Activated naive CD8-positive, alpha-beta T cell treated with anti-CD3 and anti-CD28 coated beads, Interleukin-2, amount 10 ng/mL, durations not matched to agents 7 days and 5 days (primary cell): ENCODE results near the gene TPO. TPM values are rescaled to one million over a fixed set of nuclear protein-coding genes. Genes with fewer than 3 reads are reported as not detected.
"Not testable (repeated sequence)": the region's sequence is repeated elsewhere in the genome, so short reads cannot be mapped to it uniquely, and the experiment has no call there.

Source experiments
- ATAC-seq: fragments of 150-1000 bp; cut with Tn5 transposase; one replicate; pipeline ENCODE4 v1.10.0; 2021; ENCODE audit warnings: low read depth, moderate library complexity
- POLR2A ChIA-PET: fragments of 350-600 bp; sonication (Branson Sonifier 250); formaldehyde crosslinking; loops from one replicate; lab custom pipeline; 2021; ENCODE audit warnings: antibody characterized with exemption; lab: Charles Lee
- DNase-seq: peaks from one replicate; pipeline ENCODE4 v3.0.0; 2021
- H3K27ac Mint-ChIP-seq: one replicate; pipeline ENCODE4 v1.8.0; 2022; ENCODE audit warnings: mild to moderate bottlenecking, mixed read lengths
- H3K27me3 Mint-ChIP-seq: one replicate; pipeline ENCODE4 v1.8.0; 2022; ENCODE audit warnings: mild to moderate bottlenecking, moderate library complexity, mixed read lengths
- H3K36me3 Mint-ChIP-seq: one replicate; pipeline ENCODE4 v1.8.0; 2021; ENCODE audit warnings: mild to moderate bottlenecking, mixed read lengths
- H3K4me1 Mint-ChIP-seq: one replicate; pipeline ENCODE4 v1.8.0; 2021; ENCODE audit warnings: mixed read lengths
- H3K4me3 Mint-ChIP-seq: one replicate; pipeline ENCODE4 v1.8.0; 2022; ENCODE audit warnings: mild to moderate bottlenecking, moderate library complexity, mixed read lengths
- H3K9me3 Mint-ChIP-seq: one replicate; pipeline ENCODE4 v1.8.0; 2021; ENCODE audit warnings: mixed read lengths
- total RNA-seq, 2 experiments: library from RNA; stranded (reverse); gene quantifications; one replicate each; pipeline ENCODE4 v1.2.3, GENCODE V29; 2021

Gene TPO
- total RNA-seq, 2 experiments from 2014 or later = not detected

DNA sequence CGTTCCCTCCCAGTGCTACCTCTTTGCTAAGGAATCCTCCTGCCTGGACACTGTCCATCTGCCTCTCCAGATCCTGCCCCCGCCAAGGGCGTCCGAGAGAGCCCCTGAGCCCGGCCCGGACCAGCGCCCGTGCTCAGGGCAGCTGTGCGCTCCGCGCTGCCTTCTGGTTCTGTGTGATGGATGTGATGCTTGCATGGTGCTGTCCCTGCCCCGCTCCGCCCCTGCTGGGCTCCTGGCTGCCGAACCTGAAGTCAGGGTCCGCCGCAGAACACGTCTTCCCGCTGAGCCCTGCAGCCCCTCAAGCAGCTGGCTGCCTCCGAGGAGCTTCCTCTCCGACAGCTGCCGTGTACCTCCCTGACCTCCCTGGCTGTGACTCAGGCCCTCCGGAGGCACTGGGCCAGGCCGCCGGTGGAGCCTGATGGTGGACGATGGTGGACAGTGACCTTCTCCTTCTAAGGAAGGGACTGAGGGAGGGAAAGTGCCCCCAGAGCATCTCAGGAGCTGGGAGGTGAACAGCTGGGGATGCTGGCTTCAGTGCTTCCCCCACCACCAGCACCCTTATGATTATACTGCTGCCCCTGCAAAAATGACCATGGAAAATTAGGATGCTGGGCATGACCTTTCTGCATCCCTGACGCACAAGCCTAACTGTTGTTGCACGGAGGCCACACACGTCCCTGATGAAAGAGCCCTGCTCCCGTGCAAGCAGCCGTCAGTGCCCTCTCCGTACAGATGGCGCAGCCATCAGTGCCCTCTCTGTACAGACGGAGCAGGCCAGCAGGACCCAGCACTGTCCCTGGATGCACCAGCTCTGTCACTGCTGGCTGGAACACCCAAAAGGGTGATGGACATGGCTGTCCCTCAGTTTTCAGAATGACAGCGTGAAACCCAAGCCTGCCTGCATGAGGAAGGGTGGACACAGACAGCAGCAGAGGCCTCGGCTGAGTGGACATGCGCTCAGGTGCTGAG, 99.3 kb downstream of the TPO start:
- Mint-ChIP-seq H3K27me3 (peaks cover 6% of the 10 kb centered on the region), H3K4me3 (no peak overlapping the region), H3K9me3 (no peaks in the 10 kb centered on the region), H3K36me3 (peaks cover 2% of the 10 kb centered on the region), H3K4me1 (peaks cover 20% of the 10 kb centered on the region), H3K27ac (no peak overlapping the region)
- DNase-seq (no peak), ATAC-seq (no peak)
- POLR2A ChIA-PET = no interaction called here

- no peak for DNase-seq
- POLR2A ChIA-PET = no interaction called here
- peaks cover 2% of the 10 kb centered on the region for H3K27me3 Mint-ChIP-seq
- no peak overlapping the region for H3K4me3 Mint-ChIP-seq
- H3K9me3 Mint-ChIP-seq = no peaks in the 10 kb centered on the region
- peaks cover 26% of the 10 kb centered on the region for H3K4me1 Mint-ChIP-seq
- H3K36me3 Mint-ChIP-seq = no peaks in the 10 kb centered on the region
- ATAC-seq = no peak
- no peak overlapping the region for H3K27ac Mint-ChIP-seq
Observed at GRCh38 chr2:1514391-1515072, 101.3 kb downstream of the TPO start.

DNA sequence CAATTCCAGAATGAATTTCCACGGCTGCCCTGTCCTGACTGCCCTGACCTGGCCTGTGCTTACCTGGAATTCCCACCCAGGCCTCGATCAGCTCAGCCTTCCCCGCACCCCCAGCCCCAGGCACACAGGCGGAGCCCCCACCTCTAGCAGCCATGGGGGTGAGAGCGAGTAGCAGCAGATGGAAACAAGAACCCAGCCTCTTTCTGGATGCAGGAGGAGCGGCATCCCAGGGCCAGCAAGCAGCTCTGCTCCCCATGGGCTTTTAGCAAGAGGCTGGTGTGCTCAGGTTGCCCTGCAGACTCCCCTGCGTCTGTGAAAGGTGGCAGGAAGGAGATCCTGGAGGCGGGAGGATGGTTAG, 101.8 kb downstream of the TPO start:
- Mint-ChIP-seq H3K4me3 (no peak overlapping the region), H3K9me3 (no peaks in the 10 kb centered on the region), H3K4me1 (peaks cover 21% of the 10 kb centered on the region), H3K27me3 (peaks cover 2% of the 10 kb centered on the region), H3K36me3 (no peaks in the 10 kb centered on the region), H3K27ac (no peak overlapping the region)
- POLR2A ChIA-PET = no interaction called here
- DNase-seq (no peak), ATAC-seq (no peak)

GRCh38 chr2:1515986-1516797, 102.9 kb downstream of the TPO start:
- H3K36me3 Mint-ChIP-seq = no peaks in the 10 kb centered on the region
- H3K27ac Mint-ChIP-seq = no peak overlapping the region
- ATAC-seq (no peak), DNase-seq (no peak)
- no peak overlapping the region for H3K4me3 Mint-ChIP-seq
- POLR2A ChIA-PET = no interaction called here
- H3K27me3 Mint-ChIP-seq = peaks cover 2% of the 10 kb centered on the region
- H3K4me1 Mint-ChIP-seq = peaks cover 15% of the 10 kb centered on the region
- no peaks in the 10 kb centered on the region for H3K9me3 Mint-ChIP-seq

DNA sequence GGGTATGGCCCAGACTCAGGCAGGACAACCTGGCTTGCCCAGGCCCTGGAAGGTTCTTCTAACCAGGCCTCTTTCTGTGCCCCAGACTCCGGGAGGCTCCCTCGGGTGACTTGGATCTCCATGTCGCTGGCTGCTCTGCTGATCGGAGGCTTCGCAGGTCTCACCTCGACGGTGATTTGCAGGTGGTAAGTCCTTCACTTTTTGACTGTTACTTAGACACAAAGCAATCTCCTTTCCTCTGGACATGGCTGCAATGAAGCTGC, 103.5 kb downstream of the TPO start:
- Mint-ChIP-seq H3K4me3 (no peak overlapping the region), H3K27me3 (no peaks in the 10 kb centered on the region), H3K4me1 (peaks cover 15% of the 10 kb centered on the region), H3K9me3 (no peaks in the 10 kb centered on the region), H3K36me3 (no peaks in the 10 kb centered on the region), H3K27ac (no peak overlapping the region)
- DNase-seq (no peak), ATAC-seq (no peak)
- POLR2A ChIA-PET = no interaction called here

- H3K4me1 Mint-ChIP-seq = peaks cover 15% of the 10 kb centered on the region
- H3K9me3 Mint-ChIP-seq, H3K27ac Mint-ChIP-seq, H3K27me3 Mint-ChIP-seq, POLR2A ChIA-PET, DNase-seq, H3K4me3 Mint-ChIP-seq, H3K36me3 Mint-ChIP-seq, ATAC-seq: not testable (repeated sequence)
Observed at GRCh38 chr2:1517291-1517690, 104.0 kb downstream of the TPO start.

DNA sequence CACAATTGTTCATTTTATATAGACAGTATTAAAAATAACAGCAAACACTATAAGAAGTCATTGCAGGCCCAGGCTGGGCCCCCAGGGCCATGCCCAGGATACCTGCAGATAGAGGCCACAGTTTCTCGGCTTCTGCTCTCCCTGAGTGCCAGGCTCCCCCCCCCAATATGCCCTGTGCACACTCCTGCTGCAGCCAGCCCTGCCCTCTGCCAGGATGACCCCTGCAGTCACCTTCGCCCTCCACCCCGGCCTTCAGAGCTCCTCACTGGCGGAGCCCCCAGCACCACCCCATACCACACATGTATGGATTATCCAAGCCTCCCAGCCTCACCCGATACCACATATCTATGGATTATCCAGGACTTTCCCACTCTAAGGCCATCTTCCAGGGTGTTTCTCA, 104.5 kb downstream of the TPO start:
- POLR2A ChIA-PET = no interaction called here
- Mint-ChIP-seq H3K9me3 (no peaks in the 10 kb centered on the region), H3K36me3 (no peaks in the 10 kb centered on the region), H3K27ac (peak overlapping the region; percentile 77), H3K4me3 (peak overlapping the region; percentile 23), H3K27me3 (no peaks in the 10 kb centered on the region), H3K4me1 (peaks cover 15% of the 10 kb centered on the region)
- ATAC-seq (no peak), DNase-seq (no peak)

GRCh38 chr2:1518331-1518803, 105.1 kb downstream of the TPO start:
- Mint-ChIP-seq H3K9me3 (no peaks in the 10 kb centered on the region), H3K27me3 (no peaks in the 10 kb centered on the region), H3K4me1 (peaks cover 15% of the 10 kb centered on the region), H3K4me3 (peak overlapping the region; percentile 23), H3K27ac (peak overlapping the region; percentile 77), H3K36me3 (no peaks in the 10 kb centered on the region)
- POLR2A ChIA-PET = no interaction called here
- ATAC-seq = peak; percentile 80
- DNase-seq = no peak

DNA sequence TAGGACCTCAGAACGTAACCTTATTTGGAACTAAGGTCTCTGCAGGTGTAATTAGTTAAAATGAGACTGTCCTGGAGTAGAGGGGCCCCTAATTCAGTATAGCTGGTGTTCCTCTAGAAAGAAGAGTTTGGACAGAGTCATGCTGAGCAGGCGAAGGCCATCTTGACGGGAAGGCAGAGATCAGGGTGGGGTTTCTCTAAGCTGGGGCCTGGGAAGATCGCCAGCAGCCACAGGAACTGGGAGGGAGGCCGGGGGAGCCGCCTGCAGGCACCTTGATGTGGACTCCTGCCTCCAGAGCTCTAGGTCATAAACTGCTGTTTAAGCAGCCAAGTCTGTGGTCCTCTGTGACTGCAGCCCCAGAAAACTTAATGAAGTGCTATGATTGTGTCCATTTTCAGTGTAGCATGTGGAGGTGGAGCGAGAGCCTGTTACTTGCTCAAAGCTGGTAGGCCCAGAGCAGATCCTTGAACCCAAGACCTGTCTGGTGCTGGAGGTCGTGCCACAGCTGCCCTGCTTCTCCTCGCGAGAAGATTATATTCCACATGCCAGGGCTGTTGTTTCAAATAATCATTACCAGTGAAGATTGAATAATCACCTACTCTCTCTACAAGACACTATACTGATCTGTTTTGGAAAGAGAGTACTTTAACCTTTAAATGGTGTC, 105.7 kb downstream of the TPO start:
- no peaks in the 10 kb centered on the region for H3K9me3 Mint-ChIP-seq
- POLR2A ChIA-PET = no interaction called here
- no peaks in the 10 kb centered on the region for H3K36me3 Mint-ChIP-seq
- ATAC-seq (no peak), DNase-seq (no peak)
- H3K4me3 Mint-ChIP-seq = no peak overlapping the region
- H3K27me3 Mint-ChIP-seq = no peaks in the 10 kb centered on the region
- peak overlapping the region; percentile 77 for H3K27ac Mint-ChIP-seq
- H3K4me1 Mint-ChIP-seq = peaks cover 15% of the 10 kb centered on the region

- ATAC-seq = no peak
- POLR2A ChIA-PET = no interaction called here
- Mint-ChIP-seq H3K27me3 (no peaks in the 10 kb centered on the region), H3K36me3 (no peaks in the 10 kb centered on the region), H3K4me1 (peaks cover 15% of the 10 kb centered on the region), H3K4me3 (no peak overlapping the region), H3K9me3 (no peaks in the 10 kb centered on the region), H3K27ac (no peak overlapping the region)
- no peak for DNase-seq
Observed at GRCh38 chr2:1521191-1521877, 108.1 kb downstream of the TPO start.

DNA sequence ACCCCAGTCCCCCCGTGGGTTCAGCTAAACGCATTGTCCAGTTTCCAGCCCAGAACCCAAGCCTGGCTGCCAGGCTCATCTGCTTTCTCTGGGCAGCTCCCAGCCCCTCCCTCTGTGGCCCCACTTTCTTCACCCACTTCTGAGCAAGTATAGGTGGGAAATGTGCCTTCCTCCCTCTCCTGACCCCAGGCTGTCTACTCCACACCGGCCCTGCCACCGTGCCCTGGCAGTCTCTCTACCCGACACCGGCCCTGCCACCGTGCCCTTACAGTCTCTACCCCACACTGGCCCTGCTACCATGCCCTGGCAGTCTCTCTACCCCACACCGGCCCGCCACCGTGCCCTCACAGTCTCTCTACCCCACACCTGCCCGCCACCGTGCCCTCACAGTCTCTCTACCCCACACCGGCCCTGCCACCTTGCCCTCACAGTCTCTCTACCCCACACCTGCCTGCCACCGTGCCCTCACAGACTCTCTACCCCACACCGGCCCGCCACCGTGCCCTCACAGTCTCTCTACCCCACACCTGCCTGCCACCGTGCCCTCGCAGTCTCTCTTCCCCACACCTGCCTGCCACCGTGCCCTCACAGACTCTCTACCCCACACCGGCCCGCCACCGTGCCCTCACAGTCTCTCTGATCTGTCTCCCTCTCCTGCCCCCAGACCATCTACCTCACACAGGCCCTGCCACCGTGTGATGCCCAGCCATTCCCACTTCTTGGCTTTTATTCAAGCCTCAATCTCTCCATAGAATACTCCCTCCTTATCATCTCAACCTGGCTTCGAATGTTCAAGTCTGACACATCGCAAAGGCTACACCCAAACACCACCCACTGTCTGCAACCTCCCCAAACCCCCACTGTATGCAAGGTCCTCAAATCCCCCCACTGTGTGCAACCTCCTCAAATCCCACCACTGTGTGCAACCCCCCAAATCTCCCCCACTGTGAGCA, 108.9 kb downstream of the TPO start:
- Mint-ChIP-seq H3K9me3 (no peaks in the 10 kb centered on the region), H3K27me3 (no peaks in the 10 kb centered on the region), H3K4me3 (no peak overlapping the region), H3K36me3 (no peaks in the 10 kb centered on the region), H3K4me1 (peaks cover 15% of the 10 kb centered on the region), H3K27ac (peak overlapping the region; percentile 60)
- POLR2A ChIA-PET = no interaction called here
- ATAC-seq (no peak), DNase-seq (no peak)
